GM18508 (cell line): ENCODE measurements around the gene THSD8.
"Not testable (repeated sequence)": the region's sequence is repeated elsewhere in the genome, so short reads cannot be mapped to it uniquely, and the experiment has no call there.

Source experiments
- ATAC-seq: cut with Tn5 transposase; IDR thresholded peaks from one replicate; pipeline ENCODE4 v1.9.1; 2021; ENCODE audit warnings: moderate number of reproducible peaks; ENCODE audit not compliant: insufficient read depth, unreplicated experiment

Gene THSD8

DNA sequence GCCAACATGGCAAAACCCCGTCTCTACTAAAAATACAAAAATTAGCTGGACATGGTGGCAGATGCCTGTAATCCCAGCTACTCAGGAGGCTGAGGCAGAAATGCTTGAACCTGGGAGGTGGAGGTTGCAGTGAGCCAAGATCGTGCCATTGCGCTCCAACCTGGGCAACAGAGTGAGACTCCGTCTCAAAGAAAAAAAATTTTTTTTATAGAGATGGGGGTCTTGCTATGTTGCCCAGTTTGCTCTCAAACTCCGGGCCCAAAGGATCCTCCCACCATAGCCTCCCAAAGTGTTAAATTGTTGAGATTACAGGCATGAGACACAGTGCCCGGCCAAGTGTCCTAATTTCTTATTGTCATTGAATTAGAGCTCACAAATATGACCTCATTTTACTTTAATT is 15.3 kb downstream of the THSD8 start:
- ATAC-seq: not testable (repeated sequence)

DNA sequence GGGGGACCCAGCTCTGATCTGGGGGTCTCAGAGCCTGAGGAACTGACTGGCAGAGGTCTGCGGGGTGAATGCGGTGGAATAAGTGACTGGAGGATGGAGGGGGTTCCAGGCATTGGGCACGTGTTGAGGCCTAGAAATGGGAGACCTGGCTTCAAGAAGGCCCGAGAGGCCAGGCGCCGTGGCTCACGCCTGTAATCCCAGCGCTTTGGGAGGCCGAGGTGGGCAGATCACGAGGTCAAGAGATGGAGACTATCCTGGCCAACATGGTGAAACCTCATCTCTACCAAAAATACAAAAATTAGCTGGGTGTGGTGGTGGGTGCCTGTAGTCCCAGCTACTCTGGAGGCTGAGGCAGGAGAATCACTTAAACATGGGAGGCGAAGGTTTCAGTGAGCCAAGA is 15.9 kb downstream of the THSD8 start:
- ATAC-seq: not testable (repeated sequence)

DNA sequence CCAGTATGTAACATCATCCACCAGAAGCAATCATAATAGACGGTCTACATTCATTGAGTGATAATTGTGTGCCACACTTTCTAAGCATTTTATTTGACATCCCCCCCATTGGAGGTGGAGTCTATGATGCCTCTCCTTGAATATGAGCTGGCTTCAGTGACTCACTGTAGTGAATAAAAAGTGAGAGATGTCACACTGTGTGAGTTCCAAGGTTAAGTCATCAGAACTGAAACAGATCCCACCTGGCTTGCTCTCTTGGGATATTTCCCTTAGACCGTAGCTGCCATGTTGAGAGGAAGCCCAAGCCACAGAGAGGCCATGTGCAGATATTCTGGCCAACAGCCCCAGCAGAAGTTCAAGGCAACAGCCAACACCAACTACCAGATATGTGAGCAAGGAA is 19.9 kb downstream of the THSD8 start:
- ATAC-seq: no peak

DNA sequence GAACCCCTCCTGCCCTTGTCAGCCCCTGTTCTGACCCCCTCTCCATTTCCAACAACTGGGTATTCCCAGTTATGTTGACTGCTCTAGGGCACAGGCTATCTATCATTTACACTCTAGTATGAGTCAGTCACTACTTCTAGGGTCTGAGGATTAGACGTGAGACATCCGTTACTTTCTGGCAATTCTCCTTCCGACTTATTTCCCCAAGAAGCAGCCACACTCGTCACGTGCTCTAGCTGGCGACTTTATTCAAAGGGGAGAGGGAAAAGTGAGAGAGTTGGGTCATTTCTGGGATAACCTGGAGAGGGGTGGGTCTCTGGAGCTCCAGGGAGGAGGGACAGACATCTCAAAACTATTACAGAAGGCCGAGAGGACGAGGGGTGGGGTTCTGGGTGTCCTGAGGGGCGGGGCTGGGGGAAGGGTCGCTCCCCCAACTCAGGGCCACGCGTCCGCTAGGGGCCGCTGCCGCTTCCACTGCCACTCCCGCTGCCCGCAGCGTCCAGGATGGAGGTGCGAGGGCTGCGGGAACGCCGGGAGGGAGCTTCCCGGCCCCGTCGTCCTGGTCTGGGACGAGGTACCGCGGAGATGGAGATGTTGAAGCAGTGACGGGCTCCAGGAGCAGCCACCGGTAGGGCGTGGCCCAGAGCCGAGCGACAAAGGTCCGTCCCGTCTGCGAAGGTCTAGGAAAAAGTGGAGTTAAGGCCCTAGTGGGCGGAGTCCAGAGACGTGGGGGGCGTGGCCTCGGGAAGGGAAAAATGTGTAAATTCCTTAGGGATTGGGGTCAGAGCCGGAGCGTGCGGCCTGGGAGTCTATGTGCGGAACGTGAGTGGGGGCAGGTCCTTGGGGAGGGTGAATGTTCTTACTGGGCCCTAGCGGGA is 23.6 kb downstream of the THSD8 start:
- ATAC-seq: no peak

DNA sequence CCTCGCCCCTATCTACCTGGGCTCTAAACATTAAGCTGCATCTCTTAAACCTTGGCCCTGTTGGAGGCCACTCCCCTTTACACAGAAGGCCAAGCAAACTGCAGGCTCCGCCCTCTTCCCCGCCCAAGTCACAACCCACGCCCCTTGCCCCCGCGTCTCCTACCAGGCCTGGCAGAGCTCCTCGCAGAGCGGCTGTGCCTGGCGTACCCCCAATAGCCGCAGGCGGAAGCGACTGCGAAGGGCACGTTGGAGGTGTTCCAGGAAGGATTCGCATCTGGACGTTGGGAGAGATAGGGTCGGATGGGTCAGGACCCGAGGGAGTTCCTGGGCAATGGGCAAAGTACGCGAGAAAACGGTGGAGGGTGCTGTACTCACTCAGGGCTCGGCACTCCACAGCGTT is 26.6 kb downstream of the THSD8 start:
- no peak for ATAC-seq

DNA sequence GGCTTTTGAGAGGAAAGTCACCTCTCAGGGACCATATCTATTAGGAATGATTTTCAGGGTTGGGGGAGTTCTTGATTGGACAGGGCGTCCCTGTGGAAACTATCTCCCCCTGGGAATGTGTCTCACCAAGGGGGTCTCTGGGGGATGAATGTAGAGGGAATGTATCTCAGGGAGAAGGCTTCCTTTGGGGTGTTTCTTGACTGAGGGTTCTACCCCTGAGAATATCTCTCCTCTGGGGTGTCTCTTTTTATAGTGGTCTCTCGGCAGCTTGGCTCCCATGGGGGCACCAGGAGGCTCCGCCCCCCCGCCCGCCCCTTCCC is 31.5 kb downstream of the THSD8 start:
- ATAC-seq: no peak

GRCh38 chr19:12833738-12834565 is 32.1 kb downstream of the THSD8 start:
- no peak for ATAC-seq

DNA sequence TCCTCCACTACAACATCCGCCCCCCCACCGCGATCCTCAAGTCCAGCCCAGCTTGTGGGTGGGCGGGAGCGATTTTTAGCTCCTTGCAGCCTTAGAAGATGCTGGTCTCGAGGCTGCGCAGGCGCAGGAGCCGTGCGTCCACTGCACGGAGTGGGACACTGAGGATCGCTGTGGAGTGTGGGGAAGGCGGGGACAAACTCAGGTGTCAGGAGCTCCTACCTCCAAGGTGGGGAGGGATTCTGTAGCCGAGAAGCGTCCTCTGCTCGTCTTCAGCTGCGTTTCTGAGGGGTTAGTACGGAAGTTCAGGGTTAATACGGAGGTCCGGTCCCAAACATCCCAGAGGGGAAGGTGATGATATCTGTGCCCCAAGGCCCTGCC is 32.7 kb downstream of the THSD8 start, which contains the start of gene RTBDN:
Gene RTBDN (minus strand): TSS at position 14 of the 378 bp plus-strand sequence. CDS start 4,600 bp downstream, outside the sequence.
- ATAC-seq: no peak

DNA sequence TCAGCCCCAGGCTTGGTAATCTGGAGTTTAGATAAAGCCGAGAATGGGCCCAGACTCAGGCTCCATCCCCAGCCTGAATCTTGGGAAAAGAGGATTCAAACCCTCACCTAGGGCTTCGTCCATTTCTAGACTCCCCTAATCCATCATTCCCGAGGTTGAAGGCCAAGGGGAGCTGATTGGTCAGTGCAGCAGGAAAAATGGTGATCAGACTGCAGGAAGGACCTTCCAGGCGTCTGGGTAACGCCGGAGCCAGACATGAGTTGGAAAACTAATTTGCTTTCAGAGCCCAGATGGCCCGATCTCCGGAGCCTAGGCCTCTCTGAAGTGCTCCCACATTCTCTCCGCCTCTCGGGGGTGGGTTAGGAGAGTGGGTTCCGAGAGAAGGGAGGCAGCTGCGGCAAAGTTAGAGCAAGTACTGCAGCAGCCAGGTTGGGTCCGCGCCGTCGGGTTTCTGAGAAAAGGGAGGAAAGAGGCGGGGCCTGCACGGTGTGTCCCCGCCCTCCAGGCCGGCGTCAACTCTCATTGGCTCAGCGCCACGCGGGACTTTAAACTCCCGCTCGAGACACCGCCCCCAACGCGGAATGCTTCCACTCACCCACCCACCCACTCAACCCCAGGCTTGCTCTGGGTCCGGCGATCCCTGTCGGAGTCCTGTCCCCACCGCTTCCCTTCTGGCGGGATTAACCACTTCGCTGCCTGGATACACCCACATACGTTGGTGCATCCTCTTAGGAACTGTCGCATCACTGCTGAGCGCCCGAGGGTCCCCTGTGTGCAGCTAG is 33.3 kb downstream of the THSD8 start:
- no peak for ATAC-seq

DNA sequence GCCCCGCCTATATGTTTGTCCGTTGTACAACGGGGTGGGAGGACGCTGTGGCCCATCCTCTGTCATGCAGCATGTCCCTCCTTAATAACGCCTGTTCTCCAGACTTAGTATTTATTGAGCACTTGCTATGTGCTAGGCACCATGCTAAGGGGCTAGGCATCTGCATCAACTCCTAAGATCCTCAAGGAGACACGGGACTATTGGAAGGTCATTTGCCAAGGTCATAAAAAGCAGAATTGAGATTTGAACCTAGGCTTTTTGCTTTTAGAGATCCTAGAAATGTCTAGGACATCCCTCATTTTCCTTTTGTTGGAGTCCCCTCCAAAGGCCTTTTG is 34.6 kb downstream of the THSD8 start:
- ATAC-seq: no peak

- no peak for ATAC-seq
Observed at GRCh38 chr19:12837225-12837624, 35.4 kb downstream of the THSD8 start.

GRCh38 chr19:12838182-12838885 is 36.5 kb downstream of the THSD8 start, which contains the start of gene MAST1:
MAST1 (plus strand) TSS chr19:12838515; CDS start chr19:12838573, 58 bp downstream.
- no peak for ATAC-seq

DNA sequence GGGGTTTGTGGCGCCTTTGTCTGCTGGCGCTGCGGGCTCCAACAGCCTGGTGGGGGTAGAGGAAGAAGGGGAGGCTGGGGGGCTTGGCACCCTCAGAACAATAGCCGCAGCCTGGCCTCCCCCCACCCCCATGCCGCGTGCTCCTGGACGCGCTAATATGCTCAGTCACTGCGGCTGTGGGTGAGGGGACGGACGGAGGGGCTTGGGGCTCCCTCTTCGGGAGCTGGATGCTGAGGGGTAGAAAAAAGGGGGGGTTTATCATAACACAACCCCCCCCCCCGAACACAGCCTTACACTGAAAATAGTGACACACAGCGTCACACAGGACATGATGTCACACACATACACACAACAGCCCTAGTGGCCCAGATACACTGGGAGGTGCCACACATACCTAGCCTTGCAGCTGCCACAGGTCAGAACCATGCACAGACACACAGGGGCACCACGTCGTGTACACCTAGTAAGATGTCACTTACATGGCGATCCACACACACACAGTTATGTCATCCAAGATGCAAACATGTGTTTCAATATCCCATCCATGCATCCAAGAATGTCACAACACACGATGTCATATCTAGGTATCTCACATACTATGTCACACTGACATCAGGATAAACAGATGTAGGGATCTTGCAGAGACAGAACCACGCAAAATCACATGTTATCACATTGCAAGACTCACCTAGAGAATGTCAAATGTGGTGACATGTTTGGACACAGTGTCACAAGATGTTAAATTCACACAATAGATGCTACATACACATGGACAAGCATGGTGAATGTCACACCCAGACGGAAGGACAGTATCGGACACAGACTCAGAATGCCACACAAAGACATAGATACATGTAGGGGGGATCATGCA is 37.3 kb downstream of the THSD8 start:
- no peak for ATAC-seq

GRCh38 chr19:12840091-12841079 is 38.5 kb downstream of the THSD8 start:
- no peak for ATAC-seq

DNA sequence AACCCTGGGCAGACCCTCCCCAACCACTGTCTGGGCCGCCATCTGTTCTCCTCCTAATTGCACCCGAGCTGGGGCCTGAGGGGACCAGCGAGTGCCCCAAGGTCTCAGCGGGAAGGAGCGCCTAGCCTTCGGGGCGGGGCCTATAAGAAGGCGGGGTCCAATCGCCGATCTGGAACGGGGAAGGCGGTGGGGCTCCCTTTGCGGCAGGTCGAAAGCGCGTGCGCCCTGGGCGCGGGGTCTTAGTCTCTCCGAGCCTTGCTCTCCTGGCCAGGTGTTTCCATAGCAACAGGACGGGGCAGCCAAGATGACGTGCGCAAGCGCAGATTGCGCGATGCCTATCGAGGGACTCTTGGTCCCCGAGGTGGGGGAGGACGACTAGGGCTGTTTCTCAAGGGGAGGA is 39.2 kb downstream of the THSD8 start:
- ATAC-seq: no peak

DNA sequence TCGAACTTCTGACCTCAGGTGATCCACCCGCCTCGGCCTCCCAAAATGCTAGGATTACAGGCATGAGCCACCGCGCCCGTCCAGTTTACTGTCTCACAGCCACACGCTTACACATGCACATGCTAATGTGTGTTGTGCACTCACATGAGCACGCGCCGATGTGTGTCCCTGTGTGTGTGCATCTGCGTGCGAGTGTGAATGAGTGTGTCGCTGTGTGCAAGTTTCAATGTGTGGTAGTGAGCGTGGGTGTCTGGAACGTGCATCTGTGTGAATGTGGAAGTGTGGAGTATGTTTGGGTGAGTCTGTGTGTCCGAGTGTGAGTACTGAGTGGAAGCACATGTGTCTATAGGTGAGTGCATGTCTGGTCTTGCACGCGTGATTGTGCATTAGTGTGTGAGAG is 40.6 kb downstream of the THSD8 start:
- no peak for ATAC-seq

- ATAC-seq: no peak
Observed at GRCh38 chr19:12843328-12843727, 41.5 kb downstream of the THSD8 start.
